NOMO-1 treated with DMSO at 0.1 percent for 48 hours (cell line): ENCODE results near the gene SLIT3.

ENCODE experiments used
- DNase-seq: peaks from one replicate; lab custom pipeline; 2025; ENCODE audit not compliant: unreplicated experiment; lab: John Stamatoyannopoulos, UW

The SLIT3 gene

DNA sequence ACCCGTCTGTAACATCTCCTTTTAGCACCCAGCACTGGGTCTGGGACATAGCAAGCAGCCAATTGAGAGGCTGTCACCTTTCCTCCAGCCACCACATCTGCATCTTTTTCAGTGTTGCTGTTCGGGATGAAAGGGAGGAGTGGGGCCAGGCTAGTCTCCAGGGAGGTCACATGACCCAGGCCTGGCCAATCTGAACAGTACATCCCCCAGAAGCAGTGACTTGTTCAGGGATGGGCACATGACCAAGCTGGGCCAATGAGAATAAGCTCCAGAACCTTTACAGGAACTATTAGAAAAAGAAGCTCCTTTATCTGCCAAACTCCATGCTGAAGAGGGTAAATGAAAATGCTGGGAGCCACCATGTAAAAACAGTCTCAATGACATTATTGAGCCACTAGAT lies 359.0 kb downstream of the SLIT3 start:
- no peak for DNase-seq

- no peak for DNase-seq
These were observed 360.2 kb downstream of the SLIT3 start for GRCh38 chr5:168940712-168941111.

DNA sequence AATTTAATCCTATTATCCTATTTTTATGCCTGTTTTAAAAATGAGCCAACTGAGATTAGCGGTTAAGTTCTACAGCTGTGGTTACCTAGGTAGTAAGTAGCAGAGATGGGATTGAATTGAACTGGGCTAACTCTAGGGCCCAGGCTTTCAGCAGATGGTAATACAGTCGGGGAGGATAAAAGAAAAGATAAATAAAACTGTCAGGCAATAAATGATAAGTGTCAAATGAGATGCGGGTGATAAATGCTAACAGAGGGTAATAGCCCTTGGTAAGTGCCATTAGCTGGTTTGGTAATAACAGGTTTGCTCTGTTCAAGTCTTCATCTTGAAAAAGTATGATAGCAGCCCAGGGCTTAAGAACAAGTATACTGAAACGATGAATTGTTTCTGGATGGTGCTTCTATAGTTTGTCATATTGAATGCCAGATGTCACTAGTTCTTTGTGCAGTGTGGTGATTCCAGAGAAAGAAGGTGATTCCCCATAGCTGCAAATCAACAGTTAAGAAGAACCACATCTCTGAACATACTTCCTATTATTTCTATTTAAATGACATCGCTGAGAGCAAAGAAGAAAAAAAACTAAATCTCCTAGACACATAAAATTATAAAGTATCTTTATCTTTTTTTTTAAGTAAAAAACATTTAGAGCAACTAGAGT lies 360.9 kb downstream of the SLIT3 start:
- DNase-seq = no peak

DNA sequence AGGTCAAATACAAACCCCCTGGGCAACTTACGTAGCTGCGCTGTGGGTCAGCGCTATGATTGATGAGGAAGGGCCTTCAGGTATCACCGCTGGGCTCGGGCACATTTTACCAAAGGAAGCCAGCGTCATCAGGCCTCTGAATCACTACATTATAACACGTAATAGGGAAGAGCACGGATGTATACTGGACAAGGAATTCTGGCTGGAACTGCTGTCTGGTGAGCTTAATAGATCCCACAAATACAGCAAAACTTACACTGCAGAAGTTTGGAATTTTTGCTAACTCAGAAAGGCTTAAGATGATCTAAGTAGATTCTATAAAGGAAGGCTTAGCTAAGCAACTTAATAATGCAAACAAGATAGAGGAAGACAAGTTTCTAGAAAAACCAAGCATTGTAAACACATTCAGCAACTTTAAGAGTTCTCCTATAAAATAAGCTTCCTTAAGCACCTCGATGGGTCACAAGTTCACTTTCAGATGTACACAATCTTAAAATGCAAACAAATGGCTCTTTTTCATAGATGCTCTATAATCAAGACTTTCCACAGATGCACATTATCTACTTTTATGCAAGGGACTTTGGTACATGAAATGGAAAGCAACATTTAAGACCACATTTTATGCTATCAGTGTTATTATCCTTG lies 361.7 kb downstream of the SLIT3 start:
- DNase-seq = no peak

DNA sequence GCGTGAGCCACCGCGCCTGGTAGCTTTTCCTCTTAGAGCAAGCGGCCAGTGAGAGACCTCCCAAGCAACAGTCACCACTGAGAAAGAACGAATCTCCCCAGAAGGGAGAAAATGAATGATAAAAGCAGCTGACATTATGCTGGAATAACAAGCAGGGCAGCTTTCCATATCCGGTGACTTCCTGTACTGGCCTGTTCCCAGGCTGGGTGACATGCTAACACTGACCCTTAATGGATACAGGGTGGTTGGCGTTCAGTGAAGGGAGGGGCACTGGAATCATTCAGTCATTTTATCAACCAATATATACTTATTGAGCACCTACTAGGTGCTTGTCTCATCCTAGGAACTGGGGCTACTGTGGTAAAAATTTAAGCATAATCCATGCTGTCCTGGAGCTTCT lies 364.4 kb downstream of the SLIT3 start:
- DNase-seq = no peak

DNA sequence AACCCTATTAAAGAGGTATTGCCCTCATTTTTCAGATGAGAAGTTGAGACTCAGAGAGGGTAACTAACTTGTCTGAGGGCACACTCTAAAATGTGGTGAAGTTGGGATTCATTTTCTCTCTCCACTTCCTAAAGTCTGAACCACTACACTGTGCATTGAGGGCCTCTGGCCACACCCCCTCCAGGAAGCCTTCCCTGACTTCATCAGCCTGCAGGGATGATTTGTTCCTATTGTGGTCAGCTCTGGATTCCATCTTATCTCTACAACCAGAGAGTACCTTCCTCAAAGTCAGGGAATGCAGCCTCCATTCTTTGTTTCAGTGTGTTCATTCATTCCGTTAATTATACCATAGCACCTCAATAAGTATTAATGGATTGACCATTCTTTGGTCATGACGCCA lies 365.8 kb downstream of the SLIT3 start:
- no peak for DNase-seq

DNA sequence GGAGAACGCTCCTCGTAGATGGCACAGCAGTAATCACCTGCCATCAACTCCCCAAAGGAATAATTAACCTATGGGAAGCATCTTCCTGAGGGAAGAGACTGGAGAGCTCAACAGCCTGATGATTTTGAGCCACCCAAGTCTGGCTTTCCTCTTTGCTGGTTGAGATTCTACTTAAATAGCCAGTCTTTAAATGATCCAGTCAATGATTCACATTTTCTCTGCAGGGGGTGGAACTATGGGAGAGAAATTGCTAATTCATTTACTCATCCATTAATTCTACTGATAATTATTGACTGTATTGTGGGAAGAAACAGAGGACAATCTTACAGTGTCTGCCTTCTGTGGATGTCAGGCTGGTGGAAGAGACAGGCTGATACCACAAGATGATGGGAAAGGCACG lies 366.8 kb downstream of the SLIT3 start:
- DNase-seq = no peak

DNA sequence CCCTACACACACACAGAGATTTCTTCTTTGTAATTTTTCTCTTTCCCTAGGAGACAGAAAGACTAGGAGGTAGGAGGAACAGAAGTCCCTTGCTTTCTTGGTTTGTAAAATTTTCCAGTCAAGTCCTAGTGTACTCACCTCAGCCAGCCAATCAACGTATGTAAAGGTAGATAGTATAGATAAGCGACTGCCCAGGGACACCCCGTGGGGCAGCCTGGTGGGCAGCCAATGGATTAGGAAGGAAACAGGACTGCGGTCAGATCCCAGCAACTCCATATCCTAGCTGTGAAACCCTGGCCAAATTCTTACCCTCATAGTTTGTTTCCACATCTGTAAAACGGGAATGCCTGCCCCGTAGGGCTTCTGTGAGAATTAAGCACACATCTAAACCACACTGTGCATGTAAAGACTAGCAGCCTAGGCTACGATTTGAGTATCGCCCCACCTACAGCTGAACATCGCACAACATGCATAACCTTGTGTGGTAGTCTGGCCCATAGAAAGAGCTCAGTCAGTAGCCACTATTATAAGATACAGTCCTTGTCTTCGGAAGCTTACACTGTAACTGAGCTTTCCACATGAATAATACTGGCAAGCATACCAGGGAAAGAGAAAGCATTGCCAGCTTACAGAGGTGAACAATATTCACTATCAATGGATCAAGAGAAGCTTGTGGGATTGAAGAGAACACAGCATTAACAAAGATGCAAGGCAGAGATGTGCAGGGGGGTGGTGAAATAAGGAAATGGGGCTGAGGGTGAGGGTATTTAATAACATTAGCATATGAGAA lies 368.3 kb downstream of the SLIT3 start:
- no peak for DNase-seq

GRCh38 chr5:168931638-168932345 lies 369.1 kb downstream of the SLIT3 start:
- DNase-seq = no peak

DNA sequence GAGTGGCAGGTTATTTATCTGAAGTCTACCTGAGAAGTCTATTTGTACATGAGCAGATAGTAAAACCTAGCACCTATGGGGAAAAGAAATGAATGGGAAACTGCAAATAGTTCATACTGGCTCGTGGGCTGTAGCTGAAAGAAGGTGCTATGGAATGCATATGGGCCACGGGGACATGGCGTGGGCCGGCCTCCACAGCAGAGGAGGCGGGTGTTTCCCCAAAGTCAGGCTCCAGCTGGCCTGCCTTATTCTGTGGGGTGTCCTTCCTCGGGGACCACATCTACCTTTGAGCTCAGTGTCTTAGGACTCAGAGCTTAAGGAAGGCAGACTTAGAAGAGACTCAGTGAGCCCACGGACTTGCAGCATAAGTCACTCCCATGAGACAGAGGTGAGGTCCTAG lies 371.3 kb downstream of the SLIT3 start:
- DNase-seq = no peak

- DNase-seq = no peak
These were observed 375.8 kb downstream of the SLIT3 start for GRCh38 chr5:168925160-168925559.

GRCh38 chr5:168921147-168921866 lies 379.6 kb downstream of the SLIT3 start:
- DNase-seq = no peak

GRCh38 chr5:168920019-168920810 lies 380.7 kb downstream of the SLIT3 start:
- peak; percentile 73 for DNase-seq

DNA sequence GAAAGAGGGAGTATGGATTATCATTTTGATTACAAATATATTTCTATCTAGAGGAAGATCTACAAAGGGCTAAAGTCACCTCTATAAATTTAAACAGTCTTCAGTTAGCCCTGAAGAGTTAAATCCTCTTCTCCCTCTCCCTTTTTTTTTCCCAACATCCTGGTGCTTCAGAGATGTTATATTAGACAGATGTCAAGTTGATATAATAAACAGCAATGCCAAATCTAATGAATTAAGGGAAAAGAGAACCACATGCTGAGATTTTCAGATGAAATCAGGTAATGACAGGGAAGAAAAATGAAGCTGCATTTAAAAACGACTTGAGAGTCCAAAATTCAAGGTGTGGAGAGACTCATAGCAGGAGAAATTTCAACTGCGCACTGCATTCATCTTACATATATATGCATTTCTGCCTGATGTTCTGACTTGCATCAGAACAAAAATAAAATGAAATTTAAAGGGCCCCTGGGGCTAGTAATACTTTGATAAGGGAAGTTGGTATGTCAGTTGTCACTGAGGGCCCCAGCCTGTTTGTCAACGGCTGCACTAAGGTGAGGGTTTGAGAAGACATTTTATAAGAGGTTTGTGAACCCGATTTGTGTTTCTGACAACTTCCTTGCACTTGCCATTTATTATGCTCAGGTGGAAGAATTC lies 382.9 kb downstream of the SLIT3 start:
- peak; percentile 57 for DNase-seq

- DNase-seq = no peak
These were observed 384.1 kb downstream of the SLIT3 start for GRCh38 chr5:168916852-168917251.

GRCh38 chr5:168916266-168916665 lies 384.7 kb downstream of the SLIT3 start:
- DNase-seq = no peak

- DNase-seq = peak; percentile 76
These were observed 386.4 kb downstream of the SLIT3 start for GRCh38 chr5:168914491-168914890.

DNA sequence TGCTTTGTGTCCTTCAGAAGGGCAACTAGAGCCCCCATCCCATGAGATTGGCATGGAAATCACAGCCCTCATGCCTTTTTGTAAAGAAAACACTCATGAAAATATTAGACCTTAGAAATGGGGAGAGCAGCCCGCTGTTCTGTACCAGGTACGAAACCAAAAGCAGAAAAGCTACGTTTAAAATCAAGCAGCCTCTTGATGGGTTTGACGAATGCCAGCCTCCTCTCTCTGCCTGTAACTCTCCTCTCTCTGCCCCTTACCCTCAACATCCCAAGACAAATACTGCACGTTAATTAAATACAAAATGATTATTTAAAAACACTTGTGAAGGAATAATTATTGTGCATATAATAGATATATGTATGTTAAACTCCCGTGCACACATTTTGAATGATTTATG lies 390.1 kb downstream of the SLIT3 start:
- no peak for DNase-seq

DNA sequence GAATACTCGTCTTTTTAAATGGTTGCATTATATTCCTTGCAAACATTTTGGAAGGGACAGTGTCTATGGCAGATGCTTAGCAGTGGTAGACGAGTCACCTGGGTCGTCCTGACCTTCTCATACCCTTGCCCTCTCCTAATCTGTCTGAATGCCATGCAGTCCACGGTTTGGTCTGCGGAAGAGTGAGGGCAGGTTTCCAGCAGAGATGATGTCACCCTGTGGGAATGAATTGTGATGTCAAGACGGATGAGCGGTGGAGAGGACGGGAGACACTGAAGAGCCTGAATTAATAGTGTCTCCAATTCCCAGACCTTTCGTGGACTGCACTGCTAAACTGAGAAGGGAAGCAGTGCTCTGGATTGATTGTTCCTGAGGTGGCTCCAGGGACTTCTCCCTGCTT lies 392.7 kb downstream of the SLIT3 start:
- no peak for DNase-seq

DNA sequence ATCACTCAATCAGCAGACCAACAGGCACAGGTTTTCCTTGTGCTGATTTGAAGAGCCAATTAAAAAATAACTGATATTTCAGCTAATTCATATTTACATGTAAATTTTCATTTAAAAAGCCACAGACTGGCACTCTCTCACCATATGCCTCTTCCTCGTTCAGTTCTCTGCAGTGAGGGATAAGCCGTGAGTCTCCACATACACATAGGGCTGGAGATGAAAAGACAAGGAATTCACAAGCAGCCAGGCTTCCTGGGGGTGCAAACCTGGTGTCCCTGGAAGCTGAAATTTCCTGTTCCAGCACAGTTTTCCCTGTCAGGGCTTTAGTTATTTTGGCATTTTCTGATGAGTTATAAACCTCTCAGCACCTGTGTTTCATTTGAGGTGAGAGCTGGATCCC lies 397.9 kb downstream of the SLIT3 start:
- DNase-seq = no peak
